HG02884 (cell line): ENCODE measurements around the gene PCDHA5.
"Not testable (repeated sequence)": the region's sequence is repeated elsewhere in the genome, so short reads cannot be mapped to it uniquely, and the experiment has no call there.

Source experiments
- ATAC-seq: cut with Tn5 transposase; IDR thresholded peaks from one replicate; pipeline ENCODE4 v1.9.1; 2021; ENCODE audit warnings: mild to moderate bottlenecking, moderate library complexity; ENCODE audit not compliant: unreplicated experiment

PCDHA5 gene

DNA sequence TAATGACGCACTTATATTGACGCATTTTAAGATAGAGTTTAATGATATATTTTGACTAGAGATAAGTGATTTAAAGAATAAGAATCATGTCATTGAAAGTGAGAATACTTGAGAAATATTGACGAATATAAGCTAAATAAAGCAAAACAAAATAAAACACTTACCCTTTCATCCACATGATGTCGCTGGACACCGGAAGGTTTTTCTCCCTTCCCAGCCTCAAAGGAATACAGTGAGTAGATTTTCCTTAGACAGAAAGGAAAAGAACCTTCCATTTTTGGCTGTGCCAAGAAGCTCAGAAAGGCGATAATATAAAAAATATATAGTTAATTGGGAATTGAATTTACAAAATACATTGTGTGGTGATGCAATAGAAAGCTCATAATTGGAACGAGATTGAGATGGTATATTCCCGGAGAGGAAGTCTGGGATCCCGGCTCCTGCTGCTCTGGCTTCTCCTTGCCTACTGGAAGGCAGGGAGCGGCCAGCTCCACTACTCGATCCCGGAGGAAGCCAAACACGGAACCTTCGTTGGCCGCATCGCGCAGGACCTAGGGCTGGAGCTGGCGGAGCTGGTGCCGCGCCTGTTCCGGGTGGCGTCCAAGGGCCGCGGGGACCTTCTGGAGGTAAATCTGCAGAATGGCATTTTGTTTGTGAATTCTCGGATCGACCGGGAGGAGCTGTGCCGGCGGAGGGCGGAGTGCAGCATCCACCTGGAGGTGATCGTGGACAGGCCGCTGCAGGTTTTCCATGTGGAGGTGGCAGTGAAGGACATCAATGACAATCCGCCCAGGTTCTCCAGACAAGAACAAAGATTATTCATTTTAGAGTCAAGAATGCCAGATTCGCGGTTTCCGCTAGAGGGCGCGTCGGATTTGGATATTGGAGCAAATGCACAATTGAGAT is at the start of gene PCDHA5:
Gene PCDHA5, plus strand, starts transcription at position 239 of the 906 bp plus-strand sequence.
- ATAC-seq = no peak

DNA sequence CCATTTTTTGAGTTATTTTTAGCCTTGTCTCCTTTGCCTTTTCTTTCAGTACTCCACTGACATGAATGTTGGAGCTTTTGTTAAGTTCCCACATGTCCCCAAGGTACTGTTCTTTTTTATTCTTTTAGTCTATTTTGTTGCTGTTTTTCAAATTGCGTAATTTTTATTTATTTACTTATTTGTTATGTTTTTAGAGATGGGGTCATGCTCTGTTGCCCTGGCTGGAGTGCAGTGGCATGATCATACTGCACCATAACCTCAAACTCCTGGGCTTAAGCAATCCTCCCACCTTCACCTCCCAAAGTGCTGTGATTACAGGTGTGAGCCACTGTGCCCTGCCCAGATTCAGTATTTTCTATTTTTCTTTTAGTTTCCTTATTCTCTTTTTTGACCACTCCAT is 40.9 kb upstream of the PCDHA5 start:
- no peak for ATAC-seq

DNA sequence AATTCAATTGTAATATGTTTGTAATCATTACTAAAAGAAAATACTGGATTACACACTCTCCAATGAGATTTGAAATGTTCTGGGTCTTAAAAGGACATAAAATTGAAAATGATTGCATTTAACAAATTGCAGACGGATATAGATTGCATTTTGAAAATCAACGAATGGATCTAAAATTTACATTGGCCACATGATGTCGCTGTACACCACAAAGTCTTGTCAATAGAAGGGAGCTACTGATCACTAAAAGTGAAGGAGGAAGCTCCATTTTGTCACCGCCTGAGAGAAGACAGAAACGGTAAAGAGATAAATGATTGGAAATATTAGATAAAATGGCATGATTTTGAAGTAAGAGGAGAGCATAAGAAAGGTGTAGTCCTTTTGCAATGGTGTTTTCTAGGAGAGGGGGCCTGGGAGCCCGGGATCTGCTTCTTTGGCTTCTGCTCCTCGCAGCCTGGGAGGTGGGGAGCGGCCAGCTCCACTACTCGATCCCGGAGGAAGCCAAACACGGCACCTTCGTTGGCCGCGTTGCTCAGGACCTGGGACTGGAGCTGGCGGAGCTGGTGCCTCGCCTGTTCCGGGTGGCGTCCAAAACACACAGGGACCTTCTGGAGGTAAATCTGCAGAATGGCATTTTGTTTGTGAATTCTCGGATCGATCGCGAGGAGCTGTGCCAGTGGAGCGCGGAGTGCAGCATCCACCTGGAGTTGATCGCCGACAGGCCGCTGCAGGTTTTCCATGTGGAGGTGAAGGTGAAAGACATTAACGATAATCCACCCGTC is 35.3 kb upstream of the PCDHA5 start, which contains the start of gene PCDHA1:
Gene PCDHA1, plus strand, starts transcription at position 236 of the 782 bp plus-strand sequence.
- no peak for ATAC-seq

DNA sequence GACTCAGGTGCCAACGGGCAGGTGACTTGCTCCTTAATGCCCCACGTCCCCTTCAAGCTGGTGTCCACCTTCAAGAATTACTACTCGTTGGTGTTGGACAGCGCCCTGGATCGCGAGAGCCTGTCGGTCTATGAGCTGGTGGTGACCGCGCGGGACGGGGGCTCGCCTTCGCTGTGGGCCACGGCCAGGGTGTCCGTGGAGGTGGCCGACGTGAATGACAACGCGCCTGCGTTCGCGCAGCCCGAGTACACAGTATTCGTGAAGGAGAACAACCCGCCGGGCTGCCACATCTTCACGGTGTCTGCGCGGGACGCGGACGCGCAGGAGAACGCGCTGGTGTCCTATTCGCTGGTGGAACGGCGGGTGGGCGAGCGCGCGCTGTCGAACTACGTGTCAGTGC is 34.0 kb upstream of the PCDHA5 start:
- ATAC-seq = not testable (repeated sequence)

DNA sequence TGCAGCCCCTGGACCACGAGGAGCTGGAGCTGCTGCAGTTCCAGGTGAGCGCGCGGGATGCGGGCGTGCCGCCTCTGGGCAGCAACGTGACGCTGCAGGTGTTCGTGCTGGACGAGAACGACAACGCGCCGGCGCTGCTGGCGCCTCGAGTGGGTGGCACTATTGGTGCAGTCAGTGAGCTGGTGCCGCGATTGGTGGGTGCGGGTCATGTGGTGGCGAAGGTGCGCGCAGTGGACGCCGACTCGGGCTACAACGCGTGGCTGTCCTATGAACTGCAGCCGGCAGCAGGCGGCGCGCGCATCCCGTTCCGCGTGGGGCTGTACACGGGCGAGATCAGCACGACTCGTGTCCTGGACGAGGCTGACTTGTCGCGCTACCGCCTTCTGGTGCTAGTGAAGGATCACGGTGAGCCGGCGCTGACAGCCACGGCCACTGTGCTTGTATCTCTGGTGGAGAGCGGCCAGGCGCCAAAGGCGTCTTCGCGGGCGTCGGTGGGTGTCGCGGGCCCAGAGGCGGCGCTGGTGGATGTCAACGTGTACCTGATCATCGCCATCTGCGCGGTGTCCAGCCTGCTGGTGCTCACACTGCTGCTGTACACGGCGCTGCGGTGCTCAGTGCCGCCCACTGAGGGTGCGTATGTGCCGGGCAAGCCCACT is 33.4 kb upstream of the PCDHA5 start:
- not testable (repeated sequence) for ATAC-seq

DNA sequence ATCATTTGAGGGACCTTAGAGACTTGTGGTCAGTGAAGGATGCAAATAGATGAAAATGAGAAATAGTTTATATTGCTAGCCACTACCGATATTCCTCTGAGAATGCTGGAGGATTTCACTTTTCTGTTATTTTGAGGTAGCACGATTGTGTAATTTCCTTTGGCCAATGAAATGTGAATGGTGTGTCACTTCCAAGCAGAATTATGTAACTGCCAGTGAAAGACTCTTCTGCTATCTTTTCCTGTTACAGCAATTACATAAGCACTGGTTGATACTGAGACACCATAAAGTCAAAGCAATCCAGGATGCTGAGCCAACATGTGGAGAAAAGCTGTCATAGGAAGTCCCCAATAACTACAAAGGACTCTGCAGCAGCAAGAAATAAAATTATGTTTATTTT is 30.3 kb upstream of the PCDHA5 start:
- ATAC-seq = no peak

DNA sequence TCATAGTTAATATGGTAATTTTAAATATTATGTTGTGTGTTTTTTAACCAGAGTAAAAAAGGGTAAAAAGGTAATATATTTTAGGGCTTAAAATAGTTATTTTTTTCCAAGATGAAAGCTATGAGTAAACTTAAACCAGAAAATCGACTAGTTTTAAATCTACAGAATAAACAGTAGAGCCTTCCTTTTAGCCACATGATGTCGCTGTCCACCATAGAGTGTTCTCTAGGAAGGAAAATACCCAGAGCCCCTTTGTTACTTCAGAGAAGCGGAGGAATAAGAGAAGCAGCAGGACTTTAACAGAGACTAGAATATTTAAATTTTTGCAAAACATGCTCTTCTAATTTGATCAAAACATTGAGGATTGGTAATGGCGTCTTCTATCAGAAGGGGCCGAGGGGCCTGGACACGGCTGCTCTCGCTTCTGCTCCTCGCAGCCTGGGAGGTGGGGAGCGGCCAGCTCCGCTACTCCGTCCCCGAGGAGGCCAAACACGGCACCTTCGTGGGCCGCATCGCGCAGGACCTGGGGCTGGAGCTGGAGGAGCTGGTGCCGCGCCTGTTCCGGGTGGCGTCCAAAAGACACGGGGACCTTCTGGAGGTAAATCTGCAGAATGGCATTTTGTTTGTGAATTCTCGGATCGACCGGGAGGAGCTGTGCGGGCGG is 26.7 kb upstream of the PCDHA5 start, which contains the start of gene PCDHA2:
Gene PCDHA2, plus strand, starts transcription at position 258 of the 664 bp plus-strand sequence.
- ATAC-seq = no peak

DNA sequence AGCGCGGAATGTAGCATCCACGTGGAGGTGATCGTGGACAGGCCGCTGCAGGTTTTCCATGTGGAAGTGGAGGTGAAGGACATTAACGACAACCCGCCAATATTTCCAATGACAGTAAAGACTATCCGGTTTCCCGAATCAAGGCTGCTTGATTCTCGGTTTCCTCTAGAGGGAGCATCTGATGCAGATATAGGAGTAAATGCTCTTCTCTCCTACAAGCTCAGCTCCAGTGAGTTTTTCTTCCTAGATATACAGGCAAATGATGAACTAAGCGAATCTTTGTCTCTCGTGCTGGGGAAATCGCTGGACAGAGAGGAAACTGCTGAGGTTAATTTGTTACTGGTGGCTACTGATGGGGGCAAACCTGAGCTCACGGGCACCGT is 26.2 kb upstream of the PCDHA5 start:
- no peak for ATAC-seq

DNA sequence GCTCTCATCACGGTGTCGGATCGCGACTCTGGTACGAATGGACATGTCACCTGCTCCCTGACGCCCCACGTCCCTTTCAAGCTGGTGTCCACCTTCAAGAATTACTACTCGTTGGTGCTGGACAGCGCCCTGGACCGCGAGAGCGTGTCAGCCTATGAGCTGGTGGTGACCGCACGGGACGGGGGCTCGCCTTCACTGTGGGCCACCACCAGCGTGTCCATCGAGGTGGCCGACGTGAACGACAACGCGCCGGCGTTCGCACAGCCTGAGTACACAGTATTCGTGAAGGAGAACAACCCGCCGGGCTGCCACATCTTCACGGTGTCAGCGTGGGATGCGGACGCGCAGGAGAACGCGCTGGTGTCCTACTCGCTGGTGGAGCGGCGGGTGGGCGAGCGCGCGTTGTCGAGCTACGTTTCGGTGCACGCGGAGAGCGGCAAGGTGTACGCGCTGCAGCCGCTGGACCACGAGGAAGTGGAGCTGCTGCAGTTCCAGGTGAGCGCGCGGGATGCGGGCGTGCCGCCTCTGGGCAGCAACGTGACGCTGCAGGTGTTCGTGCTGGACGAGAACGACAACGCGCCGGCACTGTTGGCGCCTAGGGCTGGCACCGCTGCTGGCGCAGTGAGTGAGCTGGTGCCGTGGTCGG is 25.2 kb upstream of the PCDHA5 start:
- not testable (repeated sequence) for ATAC-seq

DNA sequence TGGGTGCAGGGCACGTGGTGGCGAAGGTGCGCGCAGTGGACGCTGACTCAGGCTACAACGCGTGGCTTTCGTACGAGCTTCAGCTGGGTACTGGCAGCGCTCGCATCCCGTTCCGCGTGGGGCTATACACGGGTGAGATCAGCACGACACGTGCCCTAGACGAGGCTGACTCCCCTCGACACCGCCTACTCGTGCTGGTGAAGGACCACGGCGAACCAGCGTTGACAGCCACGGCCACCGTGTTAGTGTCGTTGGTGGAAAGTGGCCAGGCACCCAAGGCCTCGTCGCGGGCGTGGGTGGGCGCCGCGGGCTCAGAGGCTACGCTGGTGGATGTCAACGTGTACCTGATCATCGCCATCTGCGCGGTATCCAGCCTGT is 24.7 kb upstream of the PCDHA5 start:
- no peak for ATAC-seq

DNA sequence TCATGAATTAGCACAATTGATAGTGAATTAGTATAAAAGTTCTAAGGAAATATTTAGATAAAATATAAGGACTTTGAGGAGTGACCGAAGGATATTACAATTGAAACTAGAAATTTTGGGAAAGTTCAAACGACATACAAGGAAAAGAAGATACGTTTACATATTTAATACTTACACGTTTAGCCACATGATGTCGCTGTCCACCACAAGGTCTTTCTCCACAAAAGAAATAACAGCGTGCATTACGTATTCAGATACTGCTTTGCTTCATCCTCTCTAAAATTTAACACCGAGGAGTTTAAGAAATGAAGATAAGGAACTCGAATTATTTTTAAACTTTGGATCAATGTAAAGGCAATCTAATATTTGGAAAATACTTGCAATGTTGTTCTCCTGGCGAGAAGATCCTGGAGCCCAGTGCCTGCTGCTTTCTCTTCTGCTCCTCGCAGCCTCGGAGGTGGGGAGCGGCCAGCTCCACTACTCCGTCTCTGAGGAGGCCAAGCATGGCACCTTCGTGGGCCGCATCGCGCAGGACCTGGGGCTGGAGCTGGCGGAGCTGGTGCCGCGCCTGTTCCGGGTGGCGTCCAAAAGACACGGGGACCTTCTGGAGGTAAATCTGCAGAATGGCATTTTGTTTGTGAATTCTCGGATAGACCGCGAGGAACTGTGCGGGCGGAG is 20.5 kb upstream of the PCDHA5 start, which contains the start of gene PCDHA3:
Gene PCDHA3, plus strand, starts transcription at position 242 of the 678 bp plus-strand sequence.
- no peak for ATAC-seq

DNA sequence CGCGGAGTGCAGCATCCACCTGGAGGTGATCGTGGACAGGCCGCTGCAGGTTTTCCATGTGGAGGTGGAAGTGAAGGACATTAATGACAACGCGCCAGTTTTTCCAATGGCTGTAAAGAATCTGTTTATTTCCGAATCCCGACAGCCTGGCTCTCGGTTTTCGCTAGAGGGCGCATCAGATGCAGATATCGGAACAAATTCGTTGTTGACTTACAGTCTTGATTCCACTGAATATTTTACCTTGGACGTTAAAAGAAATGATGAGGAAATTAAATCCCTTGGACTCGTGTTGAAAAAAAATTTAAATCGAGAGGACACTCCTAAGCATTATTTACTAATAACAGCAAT is 19.9 kb upstream of the PCDHA5 start:
- no peak for ATAC-seq

DNA sequence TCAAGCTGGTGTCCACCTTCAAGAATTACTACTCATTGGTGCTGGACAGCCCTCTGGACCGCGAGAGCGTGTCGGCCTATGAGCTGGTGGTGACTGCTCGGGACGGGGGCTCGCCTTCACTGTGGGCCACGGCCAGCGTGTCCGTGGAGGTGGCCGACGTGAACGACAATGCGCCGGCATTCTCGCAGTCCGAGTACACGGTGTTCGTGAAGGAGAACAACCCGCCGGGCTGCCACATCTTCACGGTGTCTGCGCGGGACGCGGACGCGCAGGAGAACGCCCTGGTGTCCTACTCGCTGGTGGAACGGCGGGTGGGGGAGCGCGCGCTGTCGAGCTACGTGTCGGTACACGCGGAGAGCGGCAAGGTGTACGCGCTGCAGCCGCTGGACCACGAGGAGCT is 19.0 kb upstream of the PCDHA5 start:
- ATAC-seq = not testable (repeated sequence)

DNA sequence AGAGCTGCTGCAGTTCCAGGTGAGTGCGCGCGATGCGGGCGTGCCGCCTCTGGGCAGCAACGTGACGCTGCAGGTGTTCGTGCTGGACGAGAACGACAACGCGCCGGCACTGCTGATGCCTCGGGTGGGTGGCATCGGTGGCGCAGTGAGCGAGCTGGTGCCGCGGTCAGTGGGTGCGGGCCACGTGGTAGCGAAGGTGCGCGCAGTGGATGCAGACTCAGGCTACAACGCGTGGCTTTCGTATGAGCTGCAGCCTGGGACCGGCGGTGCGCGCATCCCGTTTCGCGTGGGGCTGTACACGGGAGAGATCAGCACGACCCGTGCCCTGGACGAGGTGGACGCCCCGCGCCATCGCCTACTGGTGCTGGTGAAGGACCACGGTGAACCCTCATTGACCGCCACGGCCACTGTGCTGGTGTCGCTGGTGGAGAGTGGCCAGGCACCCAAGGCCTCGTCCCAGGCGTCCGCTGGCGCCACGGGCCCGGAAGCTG is 18.6 kb upstream of the PCDHA5 start:
- ATAC-seq = no peak

DNA sequence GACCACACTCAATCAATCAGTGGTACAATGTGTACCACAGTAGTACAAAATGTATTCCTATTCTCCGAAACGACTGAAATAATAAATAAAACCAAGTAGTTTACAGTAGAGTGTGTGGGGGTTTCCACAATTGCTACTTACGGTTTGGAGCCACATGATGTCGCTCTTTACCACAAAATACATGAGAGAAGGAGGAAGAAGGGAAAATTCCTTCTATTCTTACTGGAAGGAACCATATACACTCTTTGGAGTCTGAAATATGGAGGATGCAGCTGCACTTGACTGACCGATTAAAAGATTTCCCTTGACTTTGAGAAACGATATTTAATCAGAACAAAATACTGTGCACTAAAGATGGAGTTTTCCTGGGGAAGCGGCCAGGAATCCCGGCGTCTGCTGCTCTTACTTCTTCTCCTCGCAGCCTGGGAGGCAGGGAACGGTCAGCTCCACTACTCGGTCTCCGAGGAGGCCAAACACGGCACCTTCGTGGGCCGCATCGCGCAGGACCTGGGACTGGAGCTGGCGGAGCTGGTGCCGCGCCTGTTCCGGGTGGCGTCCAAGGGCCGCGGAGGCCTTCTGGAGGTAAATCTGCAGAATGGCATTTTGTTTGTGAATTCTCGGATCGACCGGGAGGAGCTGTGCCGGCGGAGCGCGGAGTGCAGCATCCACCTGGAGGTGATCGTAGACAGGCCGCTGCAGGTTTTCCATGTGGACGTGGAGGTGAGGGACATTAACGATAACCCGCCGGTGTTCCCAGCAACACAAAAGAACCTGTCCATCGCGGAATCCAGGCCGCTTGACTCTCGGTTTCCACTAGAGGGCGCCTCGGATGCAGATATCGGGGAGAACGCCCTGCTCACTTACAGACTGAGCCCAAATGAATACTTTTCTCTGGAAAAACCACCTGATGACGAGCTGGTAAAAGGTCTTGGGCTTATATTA is 14.3 kb upstream of the PCDHA5 start, which contains the start of gene PCDHA4:
Gene PCDHA4, plus strand, starts transcription at position 235 of the 942 bp plus-strand sequence.
- no peak for ATAC-seq

DNA sequence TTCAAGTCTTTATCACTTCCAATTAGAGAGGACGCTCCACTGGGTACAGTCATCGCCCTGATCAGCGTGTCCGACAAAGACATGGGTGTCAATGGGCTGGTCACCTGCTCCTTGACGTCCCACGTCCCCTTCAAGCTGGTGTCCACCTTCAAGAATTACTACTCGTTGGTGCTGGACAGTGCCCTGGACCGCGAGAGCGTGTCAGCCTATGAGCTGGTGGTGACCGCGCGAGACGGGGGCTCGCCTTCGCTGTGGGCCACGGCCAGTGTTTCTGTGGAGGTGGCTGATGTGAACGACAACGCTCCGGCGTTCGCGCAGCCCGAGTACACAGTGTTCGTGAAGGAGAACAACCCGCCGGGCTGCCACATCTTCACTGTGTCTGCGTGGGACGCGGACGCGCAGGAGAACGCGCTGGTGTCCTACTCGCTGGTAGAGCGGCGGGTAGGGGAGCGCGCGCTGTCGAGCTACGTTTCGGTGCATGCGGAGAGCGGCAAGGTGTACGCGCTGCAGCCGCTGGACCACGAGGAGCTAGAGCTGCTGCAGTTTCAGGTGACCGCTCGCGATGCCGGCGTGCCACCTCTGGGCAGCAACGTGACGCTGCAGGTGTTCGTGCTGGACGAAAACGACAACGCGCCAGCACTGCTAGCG is 13.0 kb upstream of the PCDHA5 start:
- not testable (repeated sequence) for ATAC-seq

DNA sequence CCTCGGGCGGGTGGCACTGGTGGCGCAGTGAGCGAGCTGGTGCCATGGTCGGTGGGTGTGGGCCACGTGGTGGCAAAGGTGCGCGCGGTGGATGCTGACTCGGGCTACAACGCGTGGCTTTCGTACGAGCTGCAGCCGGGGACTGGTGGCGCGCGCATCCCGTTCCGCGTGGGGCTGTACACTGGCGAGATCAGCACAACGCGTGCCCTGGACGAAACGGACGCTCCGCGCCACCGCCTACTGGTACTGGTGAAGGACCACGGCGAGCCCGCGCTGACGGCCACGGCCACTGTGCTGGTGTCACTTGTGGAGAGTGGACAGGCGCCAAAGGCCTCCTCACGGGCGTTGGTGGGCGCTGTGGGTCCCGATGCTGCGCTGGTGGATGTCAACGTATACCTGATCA is 12.5 kb upstream of the PCDHA5 start:
- no peak for ATAC-seq

DNA sequence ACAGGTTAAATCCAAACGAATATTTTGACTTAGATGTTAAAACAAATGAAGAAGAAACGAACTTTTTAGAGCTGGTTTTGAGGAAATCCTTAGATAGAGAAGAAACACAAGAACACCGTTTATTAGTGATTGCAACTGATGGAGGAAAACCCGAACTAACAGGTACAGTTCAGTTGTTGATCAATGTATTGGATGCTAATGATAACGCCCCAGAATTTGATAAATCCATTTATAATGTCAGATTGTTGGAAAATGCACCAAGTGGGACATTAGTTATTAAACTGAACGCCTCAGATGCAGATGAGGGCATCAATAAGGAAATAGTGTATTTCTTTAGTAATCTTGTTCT is 842 bp downstream of the PCDHA5 start:
- ATAC-seq = no peak
